Measurements from ENCODE around the gene SDK1. TPM values are rescaled to one million over a fixed set of nuclear protein-coding genes. Genes with fewer than 3 reads are reported as not detected.

SDK1 gene
- total and polyA plus RNA-seq, 2 experiments from 2014 or later: 2.1 to 10.0 TPM

DNA sequence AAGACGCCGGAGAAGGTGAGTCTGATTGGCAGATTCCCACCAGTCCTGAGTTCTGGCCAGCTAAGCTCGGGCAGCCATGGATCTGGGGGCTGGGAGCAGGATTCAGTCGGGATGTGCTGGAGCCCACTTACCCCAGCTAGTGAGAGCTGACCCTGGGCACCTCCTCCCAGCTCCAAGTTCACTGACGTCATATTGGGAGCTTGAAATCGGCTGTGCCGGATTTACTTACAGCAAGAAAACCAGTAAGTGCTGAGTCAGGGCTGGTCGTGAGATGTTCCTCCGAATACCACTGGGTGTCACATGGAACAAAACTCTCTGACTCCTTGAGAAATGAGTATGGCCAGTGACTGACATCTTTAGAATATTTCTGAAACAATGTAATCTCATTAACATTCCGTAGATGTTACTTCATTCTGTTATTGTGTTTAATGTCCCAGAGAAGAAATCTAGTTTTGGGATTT lies 621.2 kb downstream of the SDK1 start:
- peaks cover 4% of the 10 kb centered on the region for H3K27me3 Mint-ChIP-seq (ENCODE audit: insufficient read depth, low read depth, poor library complexity)
- TF ChIP-seq CREB1 (CRISPR knock-in tag; IDR thresholded peaks at IDR 0.05; ENCODE audit: low read depth): peak; percentile 37; the same call in 1 of the 2 replicates
- no peak for TF ChIP-seq JUNB (IDR thresholded peaks at IDR 0.05; ENCODE audit: unreplicated experiment)
- TF ChIP-seq CTCF (conservative IDR thresholded peaks at IDR 0.05; ENCODE audit: low read depth in 2 of 2): peak; percentile 32 to 51; a peak in 3 of 4 replicates
- TF ChIP-seq ZNF331 (CRISPR knock-in tag; IDR thresholded peaks at IDR 0.05; ENCODE audit: low read depth): no peak
- TF ChIP-seq, protein P1, sequence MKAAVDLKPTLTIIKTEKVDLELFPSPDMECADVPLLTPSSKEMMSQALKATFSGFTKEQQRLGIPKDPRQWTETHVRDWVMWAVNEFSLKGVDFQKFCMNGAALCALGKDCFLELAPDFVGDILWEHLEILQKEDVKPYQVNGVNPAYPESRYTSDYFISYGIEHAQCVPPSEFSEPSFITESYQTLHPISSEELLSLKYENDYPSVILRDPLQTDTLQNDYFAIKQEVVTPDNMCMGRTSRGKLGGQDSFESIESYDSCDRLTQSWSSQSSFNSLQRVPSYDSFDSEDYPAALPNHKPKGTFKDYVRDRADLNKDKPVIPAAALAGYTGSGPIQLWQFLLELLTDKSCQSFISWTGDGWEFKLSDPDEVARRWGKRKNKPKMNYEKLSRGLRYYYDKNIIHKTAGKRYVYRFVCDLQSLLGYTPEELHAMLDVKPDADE (IDR thresholded peaks at IDR 0.05): no peak
- H3K27ac ChIP-seq (ENCODE audit: low read depth): no peak overlapping the region
- peaks cover 17% of the 10 kb centered on the region for H3K4me1 Mint-ChIP-seq
- H4K20me1 ChIP-seq (replicated peaks; ENCODE audit: insufficient read depth): no peaks in the 10 kb centered on the region
- no peaks in the 10 kb centered on the region for H3K4me1 ChIP-seq (ENCODE audit: insufficient read depth)
- peak overlapping the region; percentile 95 for H3K27ac Mint-ChIP-seq
- ATAC-seq: peak; percentile 85
- H3K4me2 ChIP-seq: no peak overlapping the region
- H3K9me2 ChIP-seq (ENCODE audit: insufficient read depth): no peaks in the 10 kb centered on the region
- H3K27me3 ChIP-seq (ENCODE audit: insufficient read depth): no peaks in the 10 kb centered on the region
- DNase-seq (ENCODE audit: low spot score): peak; percentile 83
- H2AFZ ChIP-seq: 0 out of 2 replicates have a peak overlapping the region, but pooled peaks have one; percentile 38
- peaks cover 4% of the 10 kb centered on the region; the same call in 2 of the 3 replicates for H3K9me3 Mint-ChIP-seq
- H3K79me2 ChIP-seq (replicated peaks; ENCODE audit: insufficient read depth): no peaks in the 10 kb centered on the region
- no peaks in the 10 kb centered on the region for H3F3A ChIP-seq (replicated peaks; ENCODE audit: low read depth)
- H3K36me3 ChIP-seq (ENCODE audit: insufficient read depth): no peaks in the 10 kb centered on the region
- H3K4me3 ChIP-seq: no peak overlapping the region
- H3K4me3 Mint-ChIP-seq: no peak overlapping the region
- H3K36me3 Mint-ChIP-seq (ENCODE audit: low read depth): peaks cover 7% of the 10 kb centered on the region; the same call in 1 of the 3 replicates

GRCh38 chr7:3923307-3923918 lies 622.4 kb downstream of the SDK1 start:
- Mint-ChIP-seq H3K36me3 (ENCODE audit: low read depth) (peaks cover 7% of the 10 kb centered on the region; the same call in 1 of the 3 replicates), H3K9me3 (peaks cover 4% of the 10 kb centered on the region; the same call in 2 of the 3 replicates), H3K27me3 (ENCODE audit: insufficient read depth, low read depth, poor library complexity) (peaks cover 4% of the 10 kb centered on the region), H3K27ac (peak overlapping the region; percentile 95; the same call in 1 of the 2 replicates), H3K4me1 (peaks cover 23% of the 10 kb centered on the region), H3K4me3 (no peak overlapping the region)
- no peak overlapping the region for H3K4me3 ChIP-seq
- H3K27ac ChIP-seq (ENCODE audit: low read depth): no peak overlapping the region
- H3K36me3 ChIP-seq (ENCODE audit: insufficient read depth): no peaks in the 10 kb centered on the region
- no peak overlapping the region for H2AFZ ChIP-seq
- no peak overlapping the region for H3K4me2 ChIP-seq
- H3K27me3 ChIP-seq (ENCODE audit: insufficient read depth): no peaks in the 10 kb centered on the region
- DNase-seq (ENCODE audit: low spot score): no peak
- H3K9me2 ChIP-seq (ENCODE audit: insufficient read depth): no peaks in the 10 kb centered on the region
- no peaks in the 10 kb centered on the region for H3K79me2 ChIP-seq (replicated peaks; ENCODE audit: insufficient read depth)
- H4K20me1 ChIP-seq (replicated peaks; ENCODE audit: insufficient read depth): no peaks in the 10 kb centered on the region
- no peaks in the 10 kb centered on the region for H3K4me1 ChIP-seq (ENCODE audit: insufficient read depth)
- H3F3A ChIP-seq (replicated peaks; ENCODE audit: low read depth): no peaks in the 10 kb centered on the region
- ATAC-seq: no peak
- TF ChIP-seq, protein P2, sequence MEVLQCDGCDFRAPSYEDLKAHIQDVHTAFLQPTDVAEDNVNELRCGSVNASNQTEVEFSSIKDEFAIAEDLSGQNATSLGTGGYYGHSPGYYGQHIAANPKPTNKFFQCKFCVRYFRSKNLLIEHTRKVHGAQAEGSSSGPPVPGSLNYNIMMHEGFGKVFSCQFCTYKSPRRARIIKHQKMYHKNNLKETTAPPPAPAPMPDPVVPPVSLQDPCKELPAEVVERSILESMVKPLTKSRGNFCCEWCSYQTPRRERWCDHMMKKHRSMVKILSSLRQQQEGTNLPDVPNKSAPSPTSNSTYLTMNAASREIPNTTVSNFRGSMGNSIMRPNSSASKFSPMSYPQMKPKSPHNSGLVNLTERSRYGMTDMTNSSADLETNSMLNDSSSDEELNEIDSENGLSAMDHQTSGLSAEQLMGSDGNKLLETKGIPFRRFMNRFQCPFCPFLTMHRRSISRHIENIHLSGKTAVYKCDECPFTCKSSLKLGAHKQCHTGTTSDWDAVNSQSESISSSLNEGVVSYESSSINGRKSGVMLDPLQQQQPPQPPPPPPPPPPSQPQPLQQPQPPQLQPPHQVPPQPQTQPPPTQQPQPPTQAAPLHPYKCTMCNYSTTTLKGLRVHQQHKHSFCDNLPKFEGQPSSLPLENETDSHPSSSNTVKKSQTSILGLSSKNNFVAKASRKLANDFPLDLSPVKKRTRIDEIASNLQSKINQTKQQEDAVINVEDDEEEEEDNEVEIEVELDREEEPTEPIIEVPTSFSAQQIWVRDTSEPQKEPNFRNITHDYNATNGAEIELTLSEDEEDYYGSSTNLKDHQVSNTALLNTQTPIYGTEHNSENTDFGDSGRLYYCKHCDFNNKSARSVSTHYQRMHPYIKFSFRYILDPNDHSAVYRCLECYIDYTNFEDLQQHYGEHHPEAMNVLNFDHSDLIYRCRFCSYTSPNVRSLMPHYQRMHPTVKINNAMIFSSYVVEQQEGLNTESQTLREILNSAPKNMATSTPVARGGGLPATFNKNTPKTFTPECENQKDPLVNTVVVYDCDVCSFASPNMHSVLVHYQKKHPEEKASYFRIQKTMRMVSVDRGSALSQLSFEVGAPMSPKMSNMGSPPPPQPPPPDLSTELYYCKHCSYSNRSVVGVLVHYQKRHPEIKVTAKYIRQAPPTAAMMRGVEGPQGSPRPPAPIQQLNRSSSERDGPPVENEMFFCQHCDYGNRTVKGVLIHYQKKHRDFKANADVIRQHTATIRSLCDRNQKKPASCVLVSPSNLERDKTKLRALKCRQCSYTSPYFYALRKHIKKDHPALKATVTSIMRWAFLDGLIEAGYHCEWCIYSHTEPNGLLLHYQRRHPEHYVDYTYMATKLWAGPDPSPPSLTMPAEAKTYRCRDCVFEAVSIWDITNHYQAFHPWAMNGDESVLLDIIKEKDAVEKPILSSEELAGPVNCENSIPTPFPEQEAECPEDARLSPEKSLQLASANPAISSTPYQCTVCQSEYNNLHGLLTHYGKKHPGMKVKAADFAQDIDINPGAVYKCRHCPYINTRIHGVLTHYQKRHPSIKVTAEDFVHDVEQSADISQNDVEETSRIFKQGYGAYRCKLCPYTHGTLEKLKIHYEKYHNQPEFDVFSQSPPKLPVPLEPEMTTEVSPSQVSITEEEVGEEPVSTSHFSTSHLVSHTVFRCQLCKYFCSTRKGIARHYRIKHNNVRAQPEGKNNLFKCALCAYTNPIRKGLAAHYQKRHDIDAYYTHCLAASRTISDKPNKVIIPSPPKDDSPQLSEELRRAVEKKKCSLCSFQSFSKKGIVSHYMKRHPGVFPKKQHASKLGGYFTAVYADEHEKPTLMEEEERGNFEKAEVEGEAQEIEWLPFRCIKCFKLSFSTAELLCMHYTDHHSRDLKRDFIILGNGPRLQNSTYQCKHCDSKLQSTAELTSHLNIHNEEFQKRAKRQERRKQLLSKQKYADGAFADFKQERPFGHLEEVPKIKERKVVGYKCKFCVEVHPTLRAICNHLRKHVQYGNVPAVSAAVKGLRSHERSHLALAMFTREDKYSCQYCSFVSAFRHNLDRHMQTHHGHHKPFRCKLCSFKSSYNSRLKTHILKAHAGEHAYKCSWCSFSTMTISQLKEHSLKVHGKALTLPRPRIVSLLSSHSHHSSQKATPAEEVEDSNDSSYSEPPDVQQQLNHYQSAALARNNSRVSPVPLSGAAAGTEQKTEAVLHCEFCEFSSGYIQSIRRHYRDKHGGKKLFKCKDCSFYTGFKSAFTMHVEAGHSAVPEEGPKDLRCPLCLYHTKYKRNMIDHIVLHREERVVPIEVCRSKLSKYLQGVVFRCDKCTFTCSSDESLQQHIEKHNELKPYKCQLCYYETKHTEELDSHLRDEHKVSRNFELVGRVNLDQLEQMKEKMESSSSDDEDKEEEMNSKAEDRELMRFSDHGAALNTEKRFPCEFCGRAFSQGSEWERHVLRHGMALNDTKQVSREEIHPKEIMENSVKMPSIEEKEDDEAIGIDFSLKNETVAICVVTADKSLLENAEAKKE (CRISPR knock-in tag; IDR thresholded peaks at IDR 0.05): no peak
- TF ChIP-seq NANOG (IDR thresholded peaks at IDR 0.05; ENCODE audit: borderline replicate concordance): no peak
- TF ChIP-seq CREB1 (CRISPR knock-in tag; IDR thresholded peaks at IDR 0.05; ENCODE audit: low read depth): no peak
- TF ChIP-seq CTCF (conservative IDR thresholded peaks at IDR 0.05; ENCODE audit: low read depth in 2 of 2): no peak
- TF ChIP-seq POLR2AphosphoS5 (IDR thresholded peaks at IDR 0.05; ENCODE audit: low read depth): no peak

All from GM23338 (cell line).